HepG2 (cell line): Measurements from ENCODE around the gene ANAPC2. TPM values are rescaled to one million over a fixed set of nuclear protein-coding genes. Genes with fewer than 3 reads are reported as not detected.
A peak's percentile ranks its signal among the peaks of the same experiment; 100 is the strongest.

Experiments
- DNMT3B ChIP-seq: conservative IDR thresholded peaks from 2 replicates; pipeline ENCODE4 v1.6.1; 2016; ENCODE audit warnings: missing biosample characterization, control low read depth
- DR1 ChIP-seq: sonication (generic); formaldehyde crosslinking; IDR thresholded peaks from 2 replicates; pipeline ENCODE4 v1.8.0; 2021; ENCODE audit warnings: mild to moderate bottlenecking, missing genetic modification reagents, inconsistent platforms
- ELF4 ChIP-seq: sonication (generic); formaldehyde crosslinking; IDR thresholded peaks from 2 replicates; pipeline ENCODE4 v1.5.0; 2020; ENCODE audit warnings: missing genetic modification reagents, mild to moderate bottlenecking, moderate library complexity, borderline replicate concordance
- GPN1 ChIP-seq: sonication (generic); formaldehyde crosslinking; IDR thresholded peaks from 2 replicates; pipeline ENCODE4 v1.5.1; 2020; ENCODE audit warnings: missing genetic modification reagents, borderline replicate concordance
- KDM1A ChIP-seq: IDR thresholded peaks from 2 replicates; pipeline ENCODE4 v1.6.1; 2016; ENCODE audit warnings: missing compliant biosample characterization
- MAFF ChIP-seq: IDR thresholded peaks from 2 replicates; pipeline ENCODE4 v1.6.1; 2011; ENCODE audit warnings: low read depth, low read length, improper control_type of control experiment
- PRMT3 ChIP-seq: sonication (generic); formaldehyde crosslinking; IDR thresholded peaks from 2 replicates; pipeline ENCODE4 v1.8.1; 2022; ENCODE audit warnings: low read depth, mild to moderate bottlenecking, moderate library complexity, missing genetic modification reagents, borderline replicate concordance
- RORA ChIP-seq: sonication (generic); formaldehyde crosslinking; IDR thresholded peaks from 2 replicates; pipeline ENCODE4 v1.5.0; 2020; ENCODE audit warnings: mild to moderate bottlenecking, missing genetic modification reagents, moderate library complexity
- SETDB1 ChIP-seq: sonication (generic); formaldehyde crosslinking; IDR thresholded peaks from 2 replicates; pipeline ENCODE4 v1.5.1; 2020; ENCODE audit warnings: missing genetic modification reagents, mild to moderate bottlenecking, borderline replicate concordance
- ZFY ChIP-seq: sonication (generic); formaldehyde crosslinking; IDR thresholded peaks from 2 replicates; pipeline ENCODE4 v1.4.0; 2020; ENCODE audit warnings: missing genetic modification reagents
- ZNF549 ChIP-seq: sonication (generic); formaldehyde crosslinking; IDR thresholded peaks from 2 replicates; pipeline ENCODE4 v1.5.0; 2020; ENCODE audit warnings: missing genetic modification reagents
- ZNF720 ChIP-seq: sonication (generic); formaldehyde crosslinking; IDR thresholded peaks from 2 replicates; pipeline ENCODE4 v1.4.0; 2020; ENCODE audit warnings: missing genetic modification reagents
- ZNF766 ChIP-seq: sonication (generic); formaldehyde crosslinking; IDR thresholded peaks from 2 replicates; pipeline ENCODE4 v1.5.0; 2020; ENCODE audit warnings: missing genetic modification reagents, borderline replicate concordance
- ZSCAN12 ChIP-seq: sonication (generic); formaldehyde crosslinking; IDR thresholded peaks from 2 replicates; pipeline ENCODE4 v1.9.0; 2021; ENCODE audit warnings: mild to moderate bottlenecking, missing genetic modification reagents
- ZSCAN30 ChIP-seq: sonication (generic); formaldehyde crosslinking; IDR thresholded peaks from 2 replicates; pipeline ENCODE4 v1.5.0; 2020; ENCODE audit warnings: mild to moderate bottlenecking, missing genetic modification reagents
- polyA plus RNA-seq, 8 experiments: library from polyadenylated mRNA; depleted of rRNA in 3 of 8; stranded (reverse) in 7 of 8; unstranded in 1 of 8; fragments of >200 nt; fragmentation: Illumina TruSeq in 4 of 8; extraction: Trizol in 4 of 8; gene quantifications; 2 replicates each; pipeline versions ENCODE4 v1.2.1 to v1.2.3, GENCODE V29; 2011 to 2016; ENCODE audit warnings: low read depth in 4 of 8, missing spikeins in 1 of 8, mixed read lengths in 1 of 8; ENCODE audit not compliant: insufficient read depth in 1 of 8
- total RNA-seq, 5 experiments: library from RNA; depleted of rRNA; stranded (reverse); fragments of >200 nt; fragmentation: Illumina TruSeq; extraction: Trizol; gene quantifications; 2 replicates each; pipeline ENCODE4 v1.2.3, GENCODE V29; 2016; ENCODE audit warnings: low read depth in 1 of 5
- TF ChIP-seq, protein P1 (sequence below): IDR thresholded peaks from 2 replicates; pipeline ENCODE4 v1.6.1; 2016; ENCODE audit warnings: missing biosample characterization, missing genetic modification reagents, low read depth
- TF ChIP-seq, protein P2 (sequence below): sonication (generic); formaldehyde crosslinking; IDR thresholded peaks from 2 replicates; pipeline ENCODE4 v1.5.0; 2020; ENCODE audit warnings: missing genetic modification reagents
- TF ChIP-seq, protein P3 (sequence below): sonication (generic); formaldehyde crosslinking; IDR thresholded peaks from 2 replicates; pipeline ENCODE4 v1.4.0; 2020; ENCODE audit warnings: mild to moderate bottlenecking, missing genetic modification reagents
- TF ChIP-seq, protein P4 (sequence below): sonication (generic); formaldehyde crosslinking; IDR thresholded peaks from 2 replicates; pipeline ENCODE4 v1.4.0; 2020; ENCODE audit warnings: missing genetic modification reagents
- TF ChIP-seq, protein P5 (sequence below): sonication (generic); formaldehyde crosslinking; IDR thresholded peaks from 2 replicates; pipeline ENCODE4 v1.9.0; 2022; ENCODE audit warnings: low read depth, missing genetic modification reagents

Gene ANAPC2
- total and polyA plus RNA-seq, 2 of the 13 experiments (the other 11 are each of a cell fraction or from before 2014, with no cell fraction given), result 12.3 to 15.4 TPM

DNA sequence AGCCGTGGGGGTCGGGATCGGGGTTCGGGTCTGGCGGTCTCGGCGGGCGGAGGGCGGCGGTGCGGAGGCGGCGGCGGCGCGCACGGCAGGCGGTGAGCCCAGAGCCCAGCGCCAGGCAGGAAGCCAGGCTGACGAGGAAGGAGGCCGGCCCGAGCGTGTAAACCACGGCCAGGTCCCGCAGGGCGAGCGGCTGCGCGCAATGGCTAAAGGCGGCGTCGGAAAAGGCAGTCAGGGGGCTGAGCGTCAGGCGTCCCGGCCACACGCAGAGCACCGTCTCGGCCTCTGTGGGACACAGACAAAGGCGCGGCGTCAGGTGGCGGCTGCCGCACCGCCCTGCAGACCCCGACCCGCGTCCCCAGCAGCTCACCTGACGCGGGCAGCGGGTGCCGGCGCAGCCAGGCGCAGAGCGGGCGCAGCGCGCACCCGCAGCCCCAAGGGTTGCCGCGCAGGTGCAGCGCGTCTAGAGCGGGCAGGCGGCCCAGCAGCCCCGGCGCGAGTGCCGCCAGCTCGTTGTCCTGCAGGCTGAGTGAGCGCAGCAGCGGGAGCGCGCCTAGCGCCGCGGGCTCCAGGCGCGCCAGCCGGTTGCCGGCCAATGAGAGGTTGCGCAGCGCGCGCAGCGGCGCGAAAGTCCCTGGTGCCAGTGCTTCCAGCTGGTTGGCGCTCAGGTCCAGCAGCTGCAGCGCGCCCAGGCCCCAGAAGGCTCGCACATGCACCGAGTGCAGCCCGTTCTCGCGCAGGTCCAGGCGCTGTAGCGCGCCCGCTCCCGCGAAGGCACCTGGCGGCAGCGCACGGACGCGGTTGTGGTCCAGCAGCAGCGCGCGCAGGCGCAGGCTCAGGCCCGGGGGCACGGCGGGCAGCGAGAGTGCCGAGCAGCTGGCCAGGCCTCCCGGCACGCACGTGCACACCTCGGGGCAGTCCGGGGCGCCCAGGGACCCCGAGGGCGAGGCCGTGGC, 19.2 kb downstream of the ANAPC2 start (continued):
- TF ChIP-seq, protein P1, sequence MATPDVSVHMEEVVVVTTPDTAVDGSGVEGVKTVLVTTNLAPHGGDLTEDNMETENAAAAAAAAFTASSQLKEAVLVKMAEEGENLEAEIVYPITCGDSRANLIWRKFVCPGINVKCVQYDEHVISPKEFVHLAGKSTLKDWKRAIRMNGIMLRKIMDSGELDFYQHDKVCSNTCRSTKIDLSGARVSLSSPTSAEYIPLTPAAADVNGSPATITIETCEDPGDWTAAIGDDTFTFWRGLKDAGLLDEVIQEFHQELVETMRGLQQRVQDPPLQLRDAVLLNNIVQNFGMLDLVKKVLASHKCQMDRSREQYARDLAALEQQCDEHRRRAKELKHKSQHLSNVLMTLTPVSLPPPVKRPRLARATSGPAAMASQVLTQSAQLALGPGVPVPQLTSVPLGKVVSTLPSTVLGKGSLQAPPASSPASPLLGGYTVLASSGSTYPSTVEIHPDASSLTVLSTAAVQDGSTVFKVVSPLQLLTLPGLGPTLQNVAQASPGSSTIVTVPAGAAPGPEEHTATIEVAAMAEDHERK (CRISPR knock-in tag), result no peak
- 0 out of 2 replicates have a peak, but pooled peaks have one; percentile 41 for TF ChIP-seq PRMT3 (CRISPR knock-in tag)
- TF ChIP-seq, protein P2, sequence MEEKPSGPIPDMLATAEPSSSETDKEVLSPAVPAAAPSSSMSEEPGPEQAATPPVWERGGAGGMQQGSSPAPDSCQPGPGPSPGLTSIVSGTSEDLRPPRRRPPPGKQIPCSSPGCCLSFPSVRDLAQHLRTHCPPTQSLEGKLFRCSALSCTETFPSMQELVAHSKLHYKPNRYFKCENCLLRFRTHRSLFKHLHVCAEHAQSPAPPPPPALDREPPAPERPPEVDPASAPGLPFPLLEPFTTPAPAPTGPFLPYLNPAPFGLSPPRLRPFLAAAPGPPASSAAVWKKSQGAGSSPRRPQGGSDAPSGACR, result no peak
- 0 out of 2 replicates have a peak, but pooled peaks have one; percentile 65 for TF ChIP-seq ZNF766 (CRISPR knock-in tag)
- no peak for TF ChIP-seq KDM1A
- TF ChIP-seq, protein P3, sequence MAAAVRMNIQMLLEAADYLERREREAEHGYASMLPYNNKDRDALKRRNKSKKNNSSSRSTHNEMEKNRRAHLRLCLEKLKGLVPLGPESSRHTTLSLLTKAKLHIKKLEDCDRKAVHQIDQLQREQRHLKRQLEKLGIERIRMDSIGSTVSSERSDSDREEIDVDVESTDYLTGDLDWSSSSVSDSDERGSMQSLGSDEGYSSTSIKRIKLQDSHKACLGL (CRISPR knock-in tag), result no peak; the same call in 1 of the 2 replicates
- no peak for TF ChIP-seq DNMT3B (CRISPR knock-in tag)
- TF ChIP-seq SETDB1 (CRISPR knock-in tag), result no peak
- TF ChIP-seq ZSCAN12, result no peak
- no peak for TF ChIP-seq DR1 (CRISPR knock-in tag)
- TF ChIP-seq MAFF, result no peak
- no peak for TF ChIP-seq ZNF549 (CRISPR knock-in tag)
- TF ChIP-seq ZSCAN30, result no peak
- no peak for TF ChIP-seq ELF4 (CRISPR knock-in tag)
- TF ChIP-seq ZNF720 (CRISPR knock-in tag), result no peak
- TF ChIP-seq ZFY (CRISPR knock-in tag), result peak; percentile 50; the same call in 1 of the 2 replicates
- TF ChIP-seq GPN1 (CRISPR knock-in tag), result no peak
- TF ChIP-seq, protein P4, sequence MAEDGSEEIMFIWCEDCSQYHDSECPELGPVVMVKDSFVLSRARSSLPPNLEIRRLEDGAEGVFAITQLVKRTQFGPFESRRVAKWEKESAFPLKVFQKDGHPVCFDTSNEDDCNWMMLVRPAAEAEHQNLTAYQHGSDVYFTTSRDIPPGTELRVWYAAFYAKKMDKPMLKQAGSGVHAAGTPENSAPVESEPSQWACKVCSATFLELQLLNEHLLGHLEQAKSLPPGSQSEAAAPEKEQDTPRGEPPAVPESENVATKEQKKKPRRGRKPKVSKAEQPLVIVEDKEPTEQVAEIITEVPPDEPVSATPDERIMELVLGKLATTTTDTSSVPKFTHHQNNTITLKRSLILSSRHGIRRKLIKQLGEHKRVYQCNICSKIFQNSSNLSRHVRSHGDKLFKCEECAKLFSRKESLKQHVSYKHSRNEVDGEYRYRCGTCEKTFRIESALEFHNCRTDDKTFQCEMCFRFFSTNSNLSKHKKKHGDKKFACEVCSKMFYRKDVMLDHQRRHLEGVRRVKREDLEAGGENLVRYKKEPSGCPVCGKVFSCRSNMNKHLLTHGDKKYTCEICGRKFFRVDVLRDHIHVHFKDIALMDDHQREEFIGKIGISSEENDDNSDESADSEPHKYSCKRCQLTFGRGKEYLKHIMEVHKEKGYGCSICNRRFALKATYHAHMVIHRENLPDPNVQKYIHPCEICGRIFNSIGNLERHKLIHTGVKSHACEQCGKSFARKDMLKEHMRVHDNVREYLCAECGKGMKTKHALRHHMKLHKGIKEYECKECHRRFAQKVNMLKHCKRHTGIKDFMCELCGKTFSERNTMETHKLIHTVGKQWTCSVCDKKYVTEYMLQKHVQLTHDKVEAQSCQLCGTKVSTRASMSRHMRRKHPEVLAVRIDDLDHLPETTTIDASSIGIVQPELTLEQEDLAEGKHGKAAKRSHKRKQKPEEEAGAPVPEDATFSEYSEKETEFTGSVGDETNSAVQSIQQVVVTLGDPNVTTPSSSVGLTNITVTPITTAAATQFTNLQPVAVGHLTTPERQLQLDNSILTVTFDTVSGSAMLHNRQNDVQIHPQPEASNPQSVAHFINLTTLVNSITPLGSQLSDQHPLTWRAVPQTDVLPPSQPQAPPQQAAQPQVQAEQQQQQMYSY (CRISPR knock-in tag), result no peak
- TF ChIP-seq, protein P5, sequence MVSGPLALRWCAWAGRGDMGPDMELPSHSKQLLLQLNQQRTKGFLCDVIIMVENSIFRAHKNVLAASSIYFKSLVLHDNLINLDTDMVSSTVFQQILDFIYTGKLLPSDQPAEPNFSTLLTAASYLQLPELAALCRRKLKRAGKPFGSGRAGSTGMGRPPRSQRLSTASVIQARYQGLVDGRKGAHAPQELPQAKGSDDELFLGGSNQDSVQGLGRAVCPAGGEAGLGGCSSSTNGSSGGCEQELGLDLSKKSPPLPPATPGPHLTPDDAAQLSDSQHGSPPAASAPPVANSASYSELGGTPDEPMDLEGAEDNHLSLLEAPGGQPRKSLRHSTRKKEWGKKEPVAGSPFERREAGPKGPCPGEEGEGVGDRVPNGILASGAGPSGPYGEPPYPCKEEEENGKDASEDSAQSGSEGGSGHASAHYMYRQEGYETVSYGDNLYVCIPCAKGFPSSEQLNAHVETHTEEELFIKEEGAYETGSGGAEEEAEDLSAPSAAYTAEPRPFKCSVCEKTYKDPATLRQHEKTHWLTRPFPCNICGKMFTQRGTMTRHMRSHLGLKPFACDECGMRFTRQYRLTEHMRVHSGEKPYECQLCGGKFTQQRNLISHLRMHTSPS (CRISPR knock-in tag), result no peak
- no peak for TF ChIP-seq RORA (CRISPR knock-in tag)
